HFF-Myc (cell line): ENCODE data around the gene RINL.

ENCODE experiments used
- DNase-seq: peaks from one replicate; pipeline ENCODE4 v3.0.0-alpha.2; 2011; ENCODE audit warnings: low read depth; ENCODE audit errors: extremely low read depth
- H3K4me3 ChIP-seq: replicated peaks from 2 replicates; pipeline ENCODE4 v1.5.1; 2011; ENCODE audit warnings: low read depth, mild to moderate bottlenecking, control low read depth, low read length
- CTCF ChIP-seq: IDR thresholded peaks from 2 replicates; pipeline ENCODE4 v1.5.1; 2012; ENCODE audit warnings: mild to moderate bottlenecking, low read depth, low read length, control low read depth; ENCODE audit errors: missing control alignments

Gene RINL

GRCh38 chr19:38913958-38914357 lies 35.9 kb upstream of the RINL start:
- DNase-seq = no peak
- H3K4me3 ChIP-seq = no peak overlapping the region
- TF ChIP-seq CTCF = no peak

GRCh38 chr19:38912600-38913514 lies 34.8 kb upstream of the RINL start:
- H3K4me3 ChIP-seq = no peak overlapping the region
- no peak for TF ChIP-seq CTCF
- DNase-seq = no peak

- no peak overlapping the region for H3K4me3 ChIP-seq
- no peak for TF ChIP-seq CTCF
- DNase-seq = no peak
Observed at GRCh38 chr19:38911388-38912001, 33.4 kb upstream of the RINL start.

GRCh38 chr19:38910488-38910887 lies 32.4 kb upstream of the RINL start:
- TF ChIP-seq CTCF = no peak
- DNase-seq = no peak
- H3K4me3 ChIP-seq = no peak overlapping the region

- no peak for DNase-seq
- no peak overlapping the region for H3K4me3 ChIP-seq
- no peak for TF ChIP-seq CTCF
Observed at GRCh38 chr19:38908911-38909310, 30.8 kb upstream of the RINL start.

GRCh38 chr19:38907670-38908069 lies 29.6 kb upstream of the RINL start:
- no peak overlapping the region for H3K4me3 ChIP-seq
- no peak for TF ChIP-seq CTCF
- DNase-seq = no peak

GRCh38 chr19:38907227-38907626 lies 29.2 kb upstream of the RINL start:
- DNase-seq = no peak
- no peak overlapping the region for H3K4me3 ChIP-seq
- no peak for TF ChIP-seq CTCF
